Measurements from ENCODE around the gene LRRC41. TPM values are rescaled to one million over a fixed set of nuclear protein-coding genes. Genes with fewer than 3 reads are reported as not detected.

LRRC41 gene
- total and polyA plus RNA-seq, 2 experiments from 2014 or later: 20.1 to 69.4 TPM

DNA sequence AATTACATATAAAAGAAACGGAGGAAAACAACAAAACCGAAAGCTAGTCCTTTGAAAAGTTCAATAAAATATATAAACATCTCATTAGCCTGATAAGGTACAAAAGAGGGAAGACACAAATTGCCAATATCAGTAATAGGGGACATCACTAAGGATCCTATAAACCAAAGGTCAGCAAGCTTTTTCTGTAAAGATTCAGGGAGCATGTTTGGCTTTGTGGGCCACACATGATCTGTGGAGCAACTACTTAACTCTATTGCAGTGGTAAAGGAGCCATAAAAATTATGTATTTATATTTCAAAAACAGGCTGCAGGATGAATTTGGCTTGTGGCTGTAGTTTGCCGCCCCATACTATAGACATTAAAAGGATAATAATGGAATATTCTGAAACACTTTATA lies 31.7 kb upstream of the LRRC41 start:
- Histone ChIP-seq H4K20me1 (replicated peaks; ENCODE audit: insufficient read depth) (no peaks in the 10 kb centered on the region), H3K4me3 (no peak overlapping the region), H3K27me3 (ENCODE audit: insufficient read depth) (no peaks in the 10 kb centered on the region), H3K79me2 (replicated peaks; ENCODE audit: insufficient read depth) (no peaks in the 10 kb centered on the region), H3K27ac (ENCODE audit: low read depth) (no peak overlapping the region), H3K4me1 (ENCODE audit: insufficient read depth) (peaks cover 21% of the 10 kb centered on the region), H3K4me2 (no peak overlapping the region), H3K36me3 (ENCODE audit: insufficient read depth) (no peaks in the 10 kb centered on the region), H3F3A (replicated peaks; ENCODE audit: low read depth) (peaks cover 7% of the 10 kb centered on the region), H3K9me2 (ENCODE audit: insufficient read depth) (no peaks in the 10 kb centered on the region; the same call in 1 of the 2 replicates), H2AFZ (no peak overlapping the region)
- Mint-ChIP-seq H3K4me1 (peaks cover 26% of the 10 kb centered on the region), H3K4me3 (no peak overlapping the region), H3K27me3 (ENCODE audit: insufficient read depth, low read depth, poor library complexity) (peaks cover 2% of the 10 kb centered on the region), H3K9me3 (no peaks in the 10 kb centered on the region), H3K27ac (no peak overlapping the region), H3K36me3 (ENCODE audit: low read depth) (no peaks in the 10 kb centered on the region)
- DNase-seq (ENCODE audit: low spot score) (no peak), ATAC-seq (no peak)
- TF ChIP-seq NANOG (IDR thresholded peaks at IDR 0.05; ENCODE audit: borderline replicate concordance) (no peak), JUNB (IDR thresholded peaks at IDR 0.05; ENCODE audit: unreplicated experiment) (no peak), ZNF114 (CRISPR knock-in tag; IDR thresholded peaks at IDR 0.05) (no peak), STAT1 (IDR thresholded peaks at IDR 0.05; ENCODE audit: unreplicated experiment) (no peak)

DNA sequence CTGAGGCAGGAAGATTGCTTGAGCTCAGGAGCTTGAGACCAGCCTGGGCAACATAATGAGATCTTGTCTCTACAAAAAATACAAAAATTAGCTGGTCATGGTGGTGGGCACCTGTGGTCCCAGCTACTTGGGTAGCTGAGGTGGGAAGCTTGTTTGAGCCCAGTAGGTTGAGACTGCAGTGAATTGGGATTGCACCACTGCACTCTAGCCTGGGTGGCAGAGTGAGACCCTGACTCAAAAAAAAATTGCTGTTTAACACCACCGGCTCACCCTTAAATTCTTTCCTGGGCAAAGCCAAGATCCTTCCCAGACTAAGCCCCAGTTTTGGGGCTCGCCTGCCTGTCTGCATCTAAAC lies 30.6 kb upstream of the LRRC41 start:
- DNase-seq (ENCODE audit: low spot score): no peak
- H3K4me3 Mint-ChIP-seq: no peak overlapping the region
- Histone ChIP-seq H3K4me3 (no peak overlapping the region), H3K36me3 (ENCODE audit: insufficient read depth) (no peaks in the 10 kb centered on the region), H2AFZ (no peak overlapping the region), H3K4me2 (no peak overlapping the region), H3K79me2 (replicated peaks; ENCODE audit: insufficient read depth) (no peaks in the 10 kb centered on the region), H3K9me2 (ENCODE audit: insufficient read depth) (no peaks in the 10 kb centered on the region; the same call in 1 of the 2 replicates), H3K27me3 (ENCODE audit: insufficient read depth) (no peaks in the 10 kb centered on the region), H3F3A (replicated peaks; ENCODE audit: low read depth) (no peaks in the 10 kb centered on the region), H3K4me1 (ENCODE audit: insufficient read depth) (peaks cover 21% of the 10 kb centered on the region), H4K20me1 (replicated peaks; ENCODE audit: insufficient read depth) (no peaks in the 10 kb centered on the region), H3K27ac (ENCODE audit: low read depth) (no peak overlapping the region)
- peaks cover 2% of the 10 kb centered on the region for H3K27me3 Mint-ChIP-seq (ENCODE audit: insufficient read depth, low read depth, poor library complexity)
- no peak for ATAC-seq
- no peaks in the 10 kb centered on the region for H3K36me3 Mint-ChIP-seq (ENCODE audit: low read depth)
- H3K9me3 Mint-ChIP-seq: no peaks in the 10 kb centered on the region
- no peak overlapping the region; the same call in 1 of the 2 replicates for H3K27ac Mint-ChIP-seq
- peaks cover 29% of the 10 kb centered on the region for H3K4me1 Mint-ChIP-seq
- no peak for TF ChIP-seq EZH2 (IDR thresholded peaks at IDR 0.05; ENCODE audit: low read depth, unreplicated experiment)
- no peak for TF ChIP-seq EZH2phosphoT487 (IDR thresholded peaks at IDR 0.05; ENCODE audit: unreplicated experiment)
- TF ChIP-seq, protein P1, sequence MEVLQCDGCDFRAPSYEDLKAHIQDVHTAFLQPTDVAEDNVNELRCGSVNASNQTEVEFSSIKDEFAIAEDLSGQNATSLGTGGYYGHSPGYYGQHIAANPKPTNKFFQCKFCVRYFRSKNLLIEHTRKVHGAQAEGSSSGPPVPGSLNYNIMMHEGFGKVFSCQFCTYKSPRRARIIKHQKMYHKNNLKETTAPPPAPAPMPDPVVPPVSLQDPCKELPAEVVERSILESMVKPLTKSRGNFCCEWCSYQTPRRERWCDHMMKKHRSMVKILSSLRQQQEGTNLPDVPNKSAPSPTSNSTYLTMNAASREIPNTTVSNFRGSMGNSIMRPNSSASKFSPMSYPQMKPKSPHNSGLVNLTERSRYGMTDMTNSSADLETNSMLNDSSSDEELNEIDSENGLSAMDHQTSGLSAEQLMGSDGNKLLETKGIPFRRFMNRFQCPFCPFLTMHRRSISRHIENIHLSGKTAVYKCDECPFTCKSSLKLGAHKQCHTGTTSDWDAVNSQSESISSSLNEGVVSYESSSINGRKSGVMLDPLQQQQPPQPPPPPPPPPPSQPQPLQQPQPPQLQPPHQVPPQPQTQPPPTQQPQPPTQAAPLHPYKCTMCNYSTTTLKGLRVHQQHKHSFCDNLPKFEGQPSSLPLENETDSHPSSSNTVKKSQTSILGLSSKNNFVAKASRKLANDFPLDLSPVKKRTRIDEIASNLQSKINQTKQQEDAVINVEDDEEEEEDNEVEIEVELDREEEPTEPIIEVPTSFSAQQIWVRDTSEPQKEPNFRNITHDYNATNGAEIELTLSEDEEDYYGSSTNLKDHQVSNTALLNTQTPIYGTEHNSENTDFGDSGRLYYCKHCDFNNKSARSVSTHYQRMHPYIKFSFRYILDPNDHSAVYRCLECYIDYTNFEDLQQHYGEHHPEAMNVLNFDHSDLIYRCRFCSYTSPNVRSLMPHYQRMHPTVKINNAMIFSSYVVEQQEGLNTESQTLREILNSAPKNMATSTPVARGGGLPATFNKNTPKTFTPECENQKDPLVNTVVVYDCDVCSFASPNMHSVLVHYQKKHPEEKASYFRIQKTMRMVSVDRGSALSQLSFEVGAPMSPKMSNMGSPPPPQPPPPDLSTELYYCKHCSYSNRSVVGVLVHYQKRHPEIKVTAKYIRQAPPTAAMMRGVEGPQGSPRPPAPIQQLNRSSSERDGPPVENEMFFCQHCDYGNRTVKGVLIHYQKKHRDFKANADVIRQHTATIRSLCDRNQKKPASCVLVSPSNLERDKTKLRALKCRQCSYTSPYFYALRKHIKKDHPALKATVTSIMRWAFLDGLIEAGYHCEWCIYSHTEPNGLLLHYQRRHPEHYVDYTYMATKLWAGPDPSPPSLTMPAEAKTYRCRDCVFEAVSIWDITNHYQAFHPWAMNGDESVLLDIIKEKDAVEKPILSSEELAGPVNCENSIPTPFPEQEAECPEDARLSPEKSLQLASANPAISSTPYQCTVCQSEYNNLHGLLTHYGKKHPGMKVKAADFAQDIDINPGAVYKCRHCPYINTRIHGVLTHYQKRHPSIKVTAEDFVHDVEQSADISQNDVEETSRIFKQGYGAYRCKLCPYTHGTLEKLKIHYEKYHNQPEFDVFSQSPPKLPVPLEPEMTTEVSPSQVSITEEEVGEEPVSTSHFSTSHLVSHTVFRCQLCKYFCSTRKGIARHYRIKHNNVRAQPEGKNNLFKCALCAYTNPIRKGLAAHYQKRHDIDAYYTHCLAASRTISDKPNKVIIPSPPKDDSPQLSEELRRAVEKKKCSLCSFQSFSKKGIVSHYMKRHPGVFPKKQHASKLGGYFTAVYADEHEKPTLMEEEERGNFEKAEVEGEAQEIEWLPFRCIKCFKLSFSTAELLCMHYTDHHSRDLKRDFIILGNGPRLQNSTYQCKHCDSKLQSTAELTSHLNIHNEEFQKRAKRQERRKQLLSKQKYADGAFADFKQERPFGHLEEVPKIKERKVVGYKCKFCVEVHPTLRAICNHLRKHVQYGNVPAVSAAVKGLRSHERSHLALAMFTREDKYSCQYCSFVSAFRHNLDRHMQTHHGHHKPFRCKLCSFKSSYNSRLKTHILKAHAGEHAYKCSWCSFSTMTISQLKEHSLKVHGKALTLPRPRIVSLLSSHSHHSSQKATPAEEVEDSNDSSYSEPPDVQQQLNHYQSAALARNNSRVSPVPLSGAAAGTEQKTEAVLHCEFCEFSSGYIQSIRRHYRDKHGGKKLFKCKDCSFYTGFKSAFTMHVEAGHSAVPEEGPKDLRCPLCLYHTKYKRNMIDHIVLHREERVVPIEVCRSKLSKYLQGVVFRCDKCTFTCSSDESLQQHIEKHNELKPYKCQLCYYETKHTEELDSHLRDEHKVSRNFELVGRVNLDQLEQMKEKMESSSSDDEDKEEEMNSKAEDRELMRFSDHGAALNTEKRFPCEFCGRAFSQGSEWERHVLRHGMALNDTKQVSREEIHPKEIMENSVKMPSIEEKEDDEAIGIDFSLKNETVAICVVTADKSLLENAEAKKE (CRISPR knock-in tag; IDR thresholded peaks at IDR 0.05): no peak
- TF ChIP-seq CREB1 (CRISPR knock-in tag; IDR thresholded peaks at IDR 0.05; ENCODE audit: low read depth): no peak
- no peak for TF ChIP-seq ZNF331 (CRISPR knock-in tag; IDR thresholded peaks at IDR 0.05; ENCODE audit: low read depth)
- TF ChIP-seq, protein P2, sequence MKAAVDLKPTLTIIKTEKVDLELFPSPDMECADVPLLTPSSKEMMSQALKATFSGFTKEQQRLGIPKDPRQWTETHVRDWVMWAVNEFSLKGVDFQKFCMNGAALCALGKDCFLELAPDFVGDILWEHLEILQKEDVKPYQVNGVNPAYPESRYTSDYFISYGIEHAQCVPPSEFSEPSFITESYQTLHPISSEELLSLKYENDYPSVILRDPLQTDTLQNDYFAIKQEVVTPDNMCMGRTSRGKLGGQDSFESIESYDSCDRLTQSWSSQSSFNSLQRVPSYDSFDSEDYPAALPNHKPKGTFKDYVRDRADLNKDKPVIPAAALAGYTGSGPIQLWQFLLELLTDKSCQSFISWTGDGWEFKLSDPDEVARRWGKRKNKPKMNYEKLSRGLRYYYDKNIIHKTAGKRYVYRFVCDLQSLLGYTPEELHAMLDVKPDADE (IDR thresholded peaks at IDR 0.05): no peak
- TF ChIP-seq, protein P3, sequence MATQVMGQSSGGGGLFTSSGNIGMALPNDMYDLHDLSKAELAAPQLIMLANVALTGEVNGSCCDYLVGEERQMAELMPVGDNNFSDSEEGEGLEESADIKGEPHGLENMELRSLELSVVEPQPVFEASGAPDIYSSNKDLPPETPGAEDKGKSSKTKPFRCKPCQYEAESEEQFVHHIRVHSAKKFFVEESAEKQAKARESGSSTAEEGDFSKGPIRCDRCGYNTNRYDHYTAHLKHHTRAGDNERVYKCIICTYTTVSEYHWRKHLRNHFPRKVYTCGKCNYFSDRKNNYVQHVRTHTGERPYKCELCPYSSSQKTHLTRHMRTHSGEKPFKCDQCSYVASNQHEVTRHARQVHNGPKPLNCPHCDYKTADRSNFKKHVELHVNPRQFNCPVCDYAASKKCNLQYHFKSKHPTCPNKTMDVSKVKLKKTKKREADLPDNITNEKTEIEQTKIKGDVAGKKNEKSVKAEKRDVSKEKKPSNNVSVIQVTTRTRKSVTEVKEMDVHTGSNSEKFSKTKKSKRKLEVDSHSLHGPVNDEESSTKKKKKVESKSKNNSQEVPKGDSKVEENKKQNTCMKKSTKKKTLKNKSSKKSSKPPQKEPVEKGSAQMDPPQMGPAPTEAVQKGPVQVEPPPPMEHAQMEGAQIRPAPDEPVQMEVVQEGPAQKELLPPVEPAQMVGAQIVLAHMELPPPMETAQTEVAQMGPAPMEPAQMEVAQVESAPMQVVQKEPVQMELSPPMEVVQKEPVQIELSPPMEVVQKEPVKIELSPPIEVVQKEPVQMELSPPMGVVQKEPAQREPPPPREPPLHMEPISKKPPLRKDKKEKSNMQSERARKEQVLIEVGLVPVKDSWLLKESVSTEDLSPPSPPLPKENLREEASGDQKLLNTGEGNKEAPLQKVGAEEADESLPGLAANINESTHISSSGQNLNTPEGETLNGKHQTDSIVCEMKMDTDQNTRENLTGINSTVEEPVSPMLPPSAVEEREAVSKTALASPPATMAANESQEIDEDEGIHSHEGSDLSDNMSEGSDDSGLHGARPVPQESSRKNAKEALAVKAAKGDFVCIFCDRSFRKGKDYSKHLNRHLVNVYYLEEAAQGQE (IDR thresholded peaks at IDR 0.05; ENCODE audit: unreplicated experiment): no peak

Measured in GM23338 (cell line).